ENCODE results near the gene ZDHHC24.

- peak in 1 of 2 donors; percentile 28 for TF ChIP-seq CTCF (conservative IDR thresholded peaks at IDR 0.05 in 1 of 2, IDR thresholded peaks at IDR 0.05 in 1 of 2; ENCODE audit: low read depth in 1 of 2, low read length in 2 of 2)
- TF ChIP-seq EZH2 (IDR thresholded peaks at IDR 0.05; ENCODE audit: low read length, missing control alignments), result no peak
Measured at GRCh38 chr11:66495401-66495854, 50.4 kb downstream of the ZDHHC24 start.

All from fibroblast of lung (primary cell).